GM19099 (cell line): ENCODE results near the gene FXYD6.

Source experiments
- POLR2A ChIP-seq: IDR thresholded peaks from 3 replicates; pipeline ENCODE4 v1.6.1; 2011; ENCODE audit warnings: low read depth; ENCODE audit not compliant: insufficient read length; ENCODE audit errors: extremely low read depth

FXYD6 gene

GRCh38 chr11:117796872-117797529 is 79.5 kb downstream of the FXYD6 start, which contains the start of gene DSCAML1:
Gene DSCAML1, minus strand, starts transcription at chr11:117797216. Its CDS starts 137 bp downstream, at chr11:117797079.
- no peak for TF ChIP-seq POLR2A

DNA sequence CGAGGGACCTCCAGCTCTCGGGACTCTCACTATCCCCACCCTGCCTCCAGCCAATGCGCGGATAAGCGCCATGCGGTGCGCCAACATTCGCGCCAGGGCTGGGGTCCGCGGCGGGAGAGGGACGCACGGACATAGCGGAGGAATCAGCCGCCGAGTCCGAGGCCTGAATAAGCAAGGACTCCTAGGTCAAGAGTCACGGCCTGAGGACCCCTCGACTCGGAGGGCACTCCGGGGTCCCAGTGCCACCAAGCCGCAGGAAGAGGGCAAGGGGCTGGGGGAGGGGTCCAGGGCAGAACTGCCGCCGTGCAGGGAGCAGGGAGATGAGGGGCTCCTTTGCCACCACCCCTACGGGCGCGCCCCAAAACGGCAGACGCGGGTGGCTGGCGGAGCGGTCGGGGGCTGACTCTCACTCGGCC is 80.0 kb downstream of the FXYD6 start:
- no peak for TF ChIP-seq POLR2A

DNA sequence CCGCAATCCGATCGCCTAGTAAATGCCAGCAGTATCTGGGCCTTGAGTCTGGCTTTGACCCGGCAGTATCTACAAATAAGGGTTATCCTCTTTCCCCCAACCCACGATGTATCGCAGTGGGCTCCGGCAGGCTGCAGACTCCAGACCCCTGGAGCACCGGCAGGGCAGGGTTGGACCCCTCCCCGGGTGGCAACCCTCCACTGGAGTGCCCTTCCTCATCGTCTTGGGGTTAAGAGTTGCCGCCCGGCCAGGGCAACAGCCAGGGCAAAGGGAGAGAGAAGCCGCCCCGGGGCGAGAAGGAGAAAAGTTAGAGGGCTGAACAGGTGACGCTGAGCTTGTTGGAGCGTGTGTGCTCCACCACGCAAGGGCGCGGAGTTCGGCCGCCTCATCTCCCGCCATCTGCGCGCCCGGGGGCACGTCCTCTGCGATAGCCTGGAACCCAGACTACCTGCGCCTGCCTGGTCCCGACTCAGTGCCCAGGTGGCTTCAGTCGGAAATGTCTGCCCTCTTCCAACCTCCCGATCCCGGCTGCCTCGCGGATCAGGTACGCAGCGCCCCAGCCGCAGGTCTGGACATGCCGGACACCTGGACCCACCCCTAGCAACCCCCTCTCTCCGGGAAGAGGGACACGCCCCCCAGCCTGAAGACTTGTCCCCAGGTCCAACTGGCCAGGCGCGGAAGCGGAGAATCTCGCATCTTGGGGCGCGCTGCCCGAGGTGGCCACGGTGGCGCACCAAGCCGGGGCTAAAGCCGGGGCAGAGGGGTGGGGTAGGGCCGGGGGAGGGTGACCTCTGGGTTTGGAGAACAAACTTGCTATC is 80.6 kb downstream of the FXYD6 start:
- TF ChIP-seq POLR2A = no peak

GRCh38 chr11:117794772-117795629 is 81.5 kb downstream of the FXYD6 start:
- no peak for TF ChIP-seq POLR2A

- no peak for TF ChIP-seq POLR2A
These were observed 82.3 kb downstream of the FXYD6 start for GRCh38 chr11:117794135-117794534.

- no peak for TF ChIP-seq POLR2A
These were observed 82.9 kb downstream of the FXYD6 start for GRCh38 chr11:117793583-117793982.

GRCh38 chr11:117792992-117793391 is 83.5 kb downstream of the FXYD6 start:
- TF ChIP-seq POLR2A = no peak

DNA sequence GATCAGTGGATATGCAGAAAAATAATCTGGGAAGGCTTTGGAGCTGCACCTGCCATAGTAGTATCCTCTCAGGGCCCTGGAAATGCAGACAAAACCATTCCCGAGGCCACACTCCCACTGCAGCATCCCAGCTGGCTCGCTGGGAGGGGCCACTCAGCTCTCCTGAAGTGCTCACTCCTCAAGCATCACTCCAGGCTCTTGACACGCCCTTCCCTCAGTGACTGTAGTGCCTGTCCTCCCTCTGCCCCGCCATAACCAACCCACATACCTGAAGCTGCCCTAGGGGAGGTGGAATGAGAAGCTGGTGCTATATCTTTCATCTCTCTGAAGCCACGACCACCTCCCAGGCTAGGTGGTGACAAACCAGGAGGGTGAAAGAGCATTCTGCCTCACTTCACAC is 84.2 kb downstream of the FXYD6 start:
- no peak for TF ChIP-seq POLR2A

- TF ChIP-seq POLR2A = no peak
These were observed 86.2 kb downstream of the FXYD6 start for GRCh38 chr11:117790279-117790678.

DNA sequence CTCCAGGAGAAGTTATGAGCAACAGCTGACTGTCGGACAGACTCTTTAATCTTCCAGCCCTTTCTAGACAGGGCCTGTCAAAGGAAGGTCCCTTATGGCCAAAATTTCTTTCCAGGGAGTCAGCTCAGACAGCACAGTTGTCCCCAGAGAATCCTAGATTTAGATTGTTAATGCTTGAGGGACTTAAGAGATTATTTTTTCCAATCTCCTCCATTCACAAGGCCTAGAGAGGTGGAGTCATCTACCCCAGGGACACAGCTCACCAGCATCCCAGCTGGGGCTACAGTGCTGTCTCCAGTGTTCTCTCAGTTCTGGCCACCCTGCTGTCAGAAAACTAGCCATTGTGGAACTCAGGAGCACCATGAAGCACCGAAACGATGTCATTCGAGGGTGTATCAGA is 87.2 kb downstream of the FXYD6 start:
- no peak for TF ChIP-seq POLR2A
